Measurements from ENCODE around the gene CMTM8.

CMTM8 gene

DNA sequence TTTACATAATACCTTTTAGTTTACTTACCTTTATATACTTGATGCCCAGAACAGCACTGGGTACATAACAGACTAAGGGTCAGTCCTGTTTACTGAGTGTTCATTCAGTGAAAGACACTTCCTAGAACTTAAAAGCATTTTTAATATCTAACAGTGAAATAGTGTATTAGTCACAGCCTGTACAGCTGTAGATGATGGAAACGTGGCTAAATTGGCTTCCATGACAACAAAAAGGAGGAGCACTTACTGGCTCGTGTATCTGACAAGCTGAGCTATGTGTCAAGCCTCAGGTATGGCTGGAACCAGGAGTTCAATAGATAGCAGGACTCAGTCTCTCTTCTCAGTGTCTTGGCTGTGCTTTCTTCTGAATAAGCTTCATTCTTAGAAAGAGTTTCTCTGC is 40.2 kb downstream of the CMTM8 start:
- CTCF ChIA-PET: interaction anchor here (1.0 to 2.3 kb wide), 3 partner anchors 9 to 102 kb away, joined by 3 to 10 read pairs (median 3); no protein-coding TSS in a partner anchor
- no peak for TF ChIP-seq CTCF (IDR thresholded peaks at IDR 0.05; ENCODE audit: control extremely low read depth, extremely low read depth, low read depth, missing control alignments)
- DNase-seq (ENCODE audit: extremely low spot score): no peak
- POLR2A ChIA-PET: no interaction called here

GRCh38 chr3:32280262-32280910 is 41.9 kb downstream of the CMTM8 start:
- POLR2A ChIA-PET: no interaction called here
- CTCF ChIA-PET: interaction anchor here (1.2 kb wide), 1 partner anchor 13 kb away, joined by 3 read pairs; no protein-coding TSS in a partner anchor
- DNase-seq (ENCODE audit: extremely low spot score): no peak
- TF ChIP-seq CTCF (IDR thresholded peaks at IDR 0.05; ENCODE audit: control extremely low read depth, extremely low read depth, low read depth, missing control alignments): no peak

DNA sequence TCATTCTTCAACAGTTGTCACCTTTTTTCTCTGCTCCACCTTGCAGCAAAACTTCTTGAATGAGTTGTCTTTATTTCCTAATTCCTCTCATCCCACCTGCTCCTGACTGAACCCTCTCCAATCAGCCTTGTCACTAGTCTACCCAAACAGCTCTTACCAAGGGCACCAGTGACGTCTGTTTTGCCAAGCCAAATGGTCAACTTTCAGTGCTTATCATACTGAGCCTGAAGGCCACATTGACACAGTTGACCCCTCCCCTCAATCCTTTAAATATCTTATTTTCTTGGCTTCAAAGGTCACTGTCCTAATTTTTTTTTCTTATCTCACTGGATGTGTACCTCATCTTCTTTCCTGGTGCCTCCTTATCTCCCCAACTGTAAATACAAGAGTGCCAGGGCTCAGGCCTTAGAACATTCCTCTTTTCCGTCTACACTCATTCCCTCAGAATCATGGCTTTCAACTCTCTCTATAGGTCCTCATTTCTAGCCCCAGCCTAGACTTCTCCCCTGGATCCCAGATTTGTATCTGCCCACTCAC is 43.2 kb downstream of the CMTM8 start:
- POLR2A ChIA-PET: no interaction called here
- DNase-seq (ENCODE audit: extremely low spot score): no peak
- CTCF ChIA-PET: interaction anchor here (2.9 kb wide), 1 partner anchor 14 kb away, joined by 8 read pairs; no protein-coding TSS in a partner anchor
- TF ChIP-seq CTCF (IDR thresholded peaks at IDR 0.05; ENCODE audit: control extremely low read depth, extremely low read depth, low read depth, missing control alignments): no peak

GRCh38 chr3:32282578-32283154 is 44.2 kb downstream of the CMTM8 start:
- ChIA-PET POLR2A (no interaction called here), CTCF (interaction anchor here (2.9 kb wide), 1 partner anchor 13 kb away, joined by 8 read pairs; no protein-coding TSS in a partner anchor)
- no peak for DNase-seq (ENCODE audit: extremely low spot score)
- no peak for TF ChIP-seq CTCF (IDR thresholded peaks at IDR 0.05; ENCODE audit: control extremely low read depth, extremely low read depth, low read depth, missing control alignments)

- ChIA-PET CTCF (interaction anchor here (0.7 to 2.9 kb wide), 2 partner anchors 11 to 13 kb away, joined by 3 to 8 read pairs; no protein-coding TSS in a partner anchor), POLR2A (no interaction called here)
- DNase-seq (ENCODE audit: extremely low spot score): no peak
- no peak for TF ChIP-seq CTCF (IDR thresholded peaks at IDR 0.05; ENCODE audit: control extremely low read depth, extremely low read depth, low read depth, missing control alignments)
These were observed 44.8 kb downstream of the CMTM8 start for GRCh38 chr3:32283304-32283703.

GRCh38 chr3:32284443-32285212 is 46.1 kb downstream of the CMTM8 start:
- DNase-seq (ENCODE audit: extremely low spot score): no peak
- TF ChIP-seq CTCF (IDR thresholded peaks at IDR 0.05; ENCODE audit: control extremely low read depth, extremely low read depth, low read depth, missing control alignments): no peak
- POLR2A ChIA-PET: no interaction called here
- CTCF ChIA-PET: no interaction called here

Measured in GM10248 (cell line).